ENCODE results near the gene CCDC97. TPM values are rescaled to one million over a fixed set of nuclear protein-coding genes. Genes with fewer than 3 reads are reported as not detected.

CCDC97 gene
- total RNA-seq (2021; ENCODE audit: unreplicated experiment), result 23.0 TPM
- 19.4 and 21.3 TPM in 2 replicates for polyA plus RNA-seq (2012)
- percentile 68 among the genes with signal in this experiment for Bru-seq, nascent RNA
- percentile 77 among the genes with signal in this experiment for BruChase-seq, experiment 1, labeled RNA remaining after a 6-hour chase
- BruChase-seq, experiment 2, labeled RNA remaining after a 2-hour chase, result percentile 78 among the genes with signal in this experiment
- long read RNA-seq, partial matches to known transcripts, result 26 of 27 reads
- long read RNA-seq, other reads (novel, unspliced or antisense), result 1 of 27 reads

GRCh38 chr19:41310033-41310831 is at the start of gene CCDC97:
TSS of gene CCDC97 (plus strand) at chr19:41310172. CDS start at chr19:41310311, 139 bp downstream.
- intact Hi-C loops (cut with micrococcal nuclease), result loop anchor here (2.0 kb wide), 1 partner anchor 41 kb away; no protein-coding TSS in a partner anchor
- RAD21 ChIA-PET (ENCODE audit: low non-redundant PET in 1 of 2, low total read pairs in 2 of 2, uncharacterized antibody in 2 of 2, unreplicated experiment in 2 of 2), result interaction anchor here in 1 of 2 experiments (0.6 kb wide), 1 partner anchor 86 kb away, joined by 4 read pairs; no protein-coding TSS in a partner anchor
- H3K9me3 ChIP-seq (ENCODE audit: control insufficient read depth in 1 of 2, insufficient read depth in 1 of 2, low read depth in 1 of 2, low read length in 2 of 2), result no peaks in the 10 kb centered on the region
- H3K27me3 ChIP-seq (ENCODE audit: insufficient read depth, low read length), result no peaks in the 10 kb centered on the region
- peaks cover 11 to 38% of the 10 kb centered on the region in 2 experiments for H3K36me3 ChIP-seq (ENCODE audit: control insufficient read depth in 1 of 2, insufficient read depth in 2 of 2, low read length in 2 of 2)
- DNase-seq (ENCODE audit: low read depth, low spot score) (peak; percentile 75), ATAC-seq (peak; percentile 76)
- TSS peak; percentile 60 for BruUV-seq (replicated peaks)
- H3K4me3 ChIP-seq (replicated peaks in 1 of 2; ENCODE audit: low read depth in 1 of 2, low read length in 2 of 2), result peak within 1 kb of the TSS; percentile 79 to 92
- H3K79me2 ChIP-seq (ENCODE audit: insufficient read depth, low read length), result peaks cover 33% of the 10 kb centered on the region
- H2AFZ ChIP-seq (ENCODE audit: low read depth, low read length, poor library complexity, severe bottlenecking), result no peak within 1 kb of the TSS
- no peaks in the 10 kb centered on the region for H3K9me2 ChIP-seq (ENCODE audit: insufficient read depth)
- peaks cover 12 to 25% of the 10 kb centered on the region in 2 experiments for H3K4me1 ChIP-seq (ENCODE audit: control insufficient read depth in 1 of 2, insufficient read depth in 2 of 2, low read length in 2 of 2)
- CTCF ChIA-PET, result no interaction called here
- H3K9ac ChIP-seq (ENCODE audit: low read length), result peak within 1 kb of the TSS; percentile 84
- peak within 1 kb of the TSS; percentile 95 for H3K4me2 ChIP-seq (ENCODE audit: low read length)
- peak within 1 kb of the TSS; percentile 88 for H3K27ac ChIP-seq (ENCODE audit: low read depth, low read length)
- peaks cover 4% of the 10 kb centered on the region; the same call in 1 of the 2 replicates for H4K20me1 ChIP-seq (ENCODE audit: insufficient read depth)
- POLR2A ChIA-PET, result no interaction called here
- TF ChIP-seq, protein P1, sequence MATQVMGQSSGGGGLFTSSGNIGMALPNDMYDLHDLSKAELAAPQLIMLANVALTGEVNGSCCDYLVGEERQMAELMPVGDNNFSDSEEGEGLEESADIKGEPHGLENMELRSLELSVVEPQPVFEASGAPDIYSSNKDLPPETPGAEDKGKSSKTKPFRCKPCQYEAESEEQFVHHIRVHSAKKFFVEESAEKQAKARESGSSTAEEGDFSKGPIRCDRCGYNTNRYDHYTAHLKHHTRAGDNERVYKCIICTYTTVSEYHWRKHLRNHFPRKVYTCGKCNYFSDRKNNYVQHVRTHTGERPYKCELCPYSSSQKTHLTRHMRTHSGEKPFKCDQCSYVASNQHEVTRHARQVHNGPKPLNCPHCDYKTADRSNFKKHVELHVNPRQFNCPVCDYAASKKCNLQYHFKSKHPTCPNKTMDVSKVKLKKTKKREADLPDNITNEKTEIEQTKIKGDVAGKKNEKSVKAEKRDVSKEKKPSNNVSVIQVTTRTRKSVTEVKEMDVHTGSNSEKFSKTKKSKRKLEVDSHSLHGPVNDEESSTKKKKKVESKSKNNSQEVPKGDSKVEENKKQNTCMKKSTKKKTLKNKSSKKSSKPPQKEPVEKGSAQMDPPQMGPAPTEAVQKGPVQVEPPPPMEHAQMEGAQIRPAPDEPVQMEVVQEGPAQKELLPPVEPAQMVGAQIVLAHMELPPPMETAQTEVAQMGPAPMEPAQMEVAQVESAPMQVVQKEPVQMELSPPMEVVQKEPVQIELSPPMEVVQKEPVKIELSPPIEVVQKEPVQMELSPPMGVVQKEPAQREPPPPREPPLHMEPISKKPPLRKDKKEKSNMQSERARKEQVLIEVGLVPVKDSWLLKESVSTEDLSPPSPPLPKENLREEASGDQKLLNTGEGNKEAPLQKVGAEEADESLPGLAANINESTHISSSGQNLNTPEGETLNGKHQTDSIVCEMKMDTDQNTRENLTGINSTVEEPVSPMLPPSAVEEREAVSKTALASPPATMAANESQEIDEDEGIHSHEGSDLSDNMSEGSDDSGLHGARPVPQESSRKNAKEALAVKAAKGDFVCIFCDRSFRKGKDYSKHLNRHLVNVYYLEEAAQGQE (IDR thresholded peaks at IDR 0.05; ENCODE audit: low read depth), result no peak
- TF ChIP-seq TCF7L2 (IDR thresholded peaks at IDR 0.05; ENCODE audit: borderline replicate concordance, extremely low read depth, insufficient read depth, insufficient read length) (peak; percentile 52), CEBPB (IDR thresholded peaks at IDR 0.05; ENCODE audit: low read depth) (no peak), ELF1 (IDR thresholded peaks at IDR 0.05; ENCODE audit: borderline replicate concordance, low read depth) (peak; percentile 68; the same call in 1 of the 2 replicates), EZH2 (IDR thresholded peaks at IDR 0.05) (no peak), JUND (IDR thresholded peaks at IDR 0.05) (no peak), POLR2A (IDR thresholded peaks at IDR 0.05; ENCODE audit: borderline replicate concordance, extremely low read depth, insufficient read depth, insufficient read length) (peak; percentile 88), RAD21 (IDR thresholded peaks at IDR 0.05; ENCODE audit: low read depth) (no peak), ZFX (IDR thresholded peaks at IDR 0.05) (peak; percentile 85), FOSL1 (IDR thresholded peaks at IDR 0.05; ENCODE audit: low read depth) (no peak), ZNF274 (IDR thresholded peaks at IDR 0.05; ENCODE audit: low read depth, low read length) (no peak), YY1 (IDR thresholded peaks at IDR 0.05; ENCODE audit: extremely low read depth, insufficient replicate concordance, low read depth, low read length) (no peak), SP1 (IDR thresholded peaks at IDR 0.05; ENCODE audit: low read depth) (peak; percentile 48; the same call in 1 of the 2 replicates), EZH2phosphoT487 (IDR thresholded peaks at IDR 0.05; ENCODE audit: borderline replicate concordance) (no peak), SIN3A (IDR thresholded peaks at IDR 0.05; ENCODE audit: low read depth) (peak; percentile 73)
- TF ChIP-seq, protein P2, sequence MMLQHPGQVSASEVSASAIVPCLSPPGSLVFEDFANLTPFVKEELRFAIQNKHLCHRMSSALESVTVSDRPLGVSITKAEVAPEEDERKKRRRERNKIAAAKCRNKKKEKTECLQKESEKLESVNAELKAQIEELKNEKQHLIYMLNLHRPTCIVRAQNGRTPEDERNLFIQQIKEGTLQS (IDR thresholded peaks at IDR 0.05), result no peak
- TF ChIP-seq, protein P3, sequence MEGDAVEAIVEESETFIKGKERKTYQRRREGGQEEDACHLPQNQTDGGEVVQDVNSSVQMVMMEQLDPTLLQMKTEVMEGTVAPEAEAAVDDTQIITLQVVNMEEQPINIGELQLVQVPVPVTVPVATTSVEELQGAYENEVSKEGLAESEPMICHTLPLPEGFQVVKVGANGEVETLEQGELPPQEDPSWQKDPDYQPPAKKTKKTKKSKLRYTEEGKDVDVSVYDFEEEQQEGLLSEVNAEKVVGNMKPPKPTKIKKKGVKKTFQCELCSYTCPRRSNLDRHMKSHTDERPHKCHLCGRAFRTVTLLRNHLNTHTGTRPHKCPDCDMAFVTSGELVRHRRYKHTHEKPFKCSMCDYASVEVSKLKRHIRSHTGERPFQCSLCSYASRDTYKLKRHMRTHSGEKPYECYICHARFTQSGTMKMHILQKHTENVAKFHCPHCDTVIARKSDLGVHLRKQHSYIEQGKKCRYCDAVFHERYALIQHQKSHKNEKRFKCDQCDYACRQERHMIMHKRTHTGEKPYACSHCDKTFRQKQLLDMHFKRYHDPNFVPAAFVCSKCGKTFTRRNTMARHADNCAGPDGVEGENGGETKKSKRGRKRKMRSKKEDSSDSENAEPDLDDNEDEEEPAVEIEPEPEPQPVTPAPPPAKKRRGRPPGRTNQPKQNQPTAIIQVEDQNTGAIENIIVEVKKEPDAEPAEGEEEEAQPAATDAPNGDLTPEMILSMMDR (IDR thresholded peaks at IDR 0.05 in 2 of 3, conservative IDR thresholded peaks at IDR 0.05 in 1 of 3; ENCODE audit: borderline replicate concordance in 1 of 3, insufficient read depth in 1 of 3, low read depth in 2 of 3, low read length in 2 of 3), result no peak

Data from HCT116 (cell line).